Epithelial cell of proximal tubule (primary cell): ENCODE data around the gene TFEB. TPM values are rescaled to one million over a fixed set of nuclear protein-coding genes. Genes with fewer than 3 reads are reported as not detected.

Source experiments
- DNase-seq: peaks from one replicate; pipeline ENCODE4 v3.0.0-alpha.2; 2011; ENCODE audit warnings: low read depth
- H3K4me3 ChIP-seq: 2 replicates; pipeline ENCODE4 v1.5.1; 2011; ENCODE audit warnings: low read depth, mild to moderate bottlenecking, low read length
- total RNA-seq: library from RNA; depleted of rRNA; stranded (reverse); fragments of >200 nt; gene quantifications from 2 replicates; pipeline ENCODE4 v1.2.3, GENCODE V29; 2015
- TF ChIP-seq, protein P1 (sequence below): conservative IDR thresholded peaks from 2 replicates; pipeline ENCODE4 v1.5.1; 2012; ENCODE audit warnings: low read depth, mild to moderate bottlenecking, low read length

TFEB gene
- total RNA-seq, 1 donor from 2014 or later, result 3.3 TPM

DNA sequence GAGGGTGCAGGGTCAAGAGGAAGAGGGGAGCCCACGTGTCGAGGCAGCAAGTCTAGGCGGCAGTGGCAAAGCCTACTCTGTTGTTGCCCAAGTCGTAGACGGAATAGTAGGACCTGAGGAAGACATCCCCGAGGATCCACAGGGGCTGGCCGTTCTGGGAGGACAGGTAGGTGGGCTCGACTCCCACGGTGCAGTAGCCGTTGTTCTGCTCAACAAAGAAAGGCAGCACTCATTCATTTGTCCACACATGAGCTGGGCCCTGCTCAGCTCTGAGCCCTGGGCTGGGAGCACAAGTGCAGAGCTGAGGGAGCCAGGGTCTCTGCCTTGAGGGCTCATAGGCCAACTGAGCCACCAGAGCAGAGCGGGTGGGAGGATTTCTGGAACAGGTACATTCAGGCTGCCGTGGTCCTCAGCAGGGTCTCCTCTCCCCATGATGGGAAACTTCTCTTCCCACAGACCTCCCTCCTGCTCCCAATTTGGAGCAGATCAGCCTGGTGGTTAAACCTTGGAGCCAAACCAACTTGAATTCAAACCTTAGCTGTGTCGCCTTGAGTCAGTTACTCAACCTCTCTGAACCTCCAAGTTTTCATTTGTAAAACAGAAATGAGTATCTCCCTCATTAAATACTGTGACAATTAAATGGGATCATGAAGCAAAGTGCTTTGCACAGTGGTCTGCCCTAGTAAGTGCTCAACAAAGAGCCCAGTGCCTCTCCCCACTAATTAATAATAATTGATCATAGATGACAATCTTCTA, 1.6 kb upstream of the TFEB start:
- TF ChIP-seq, protein P1, sequence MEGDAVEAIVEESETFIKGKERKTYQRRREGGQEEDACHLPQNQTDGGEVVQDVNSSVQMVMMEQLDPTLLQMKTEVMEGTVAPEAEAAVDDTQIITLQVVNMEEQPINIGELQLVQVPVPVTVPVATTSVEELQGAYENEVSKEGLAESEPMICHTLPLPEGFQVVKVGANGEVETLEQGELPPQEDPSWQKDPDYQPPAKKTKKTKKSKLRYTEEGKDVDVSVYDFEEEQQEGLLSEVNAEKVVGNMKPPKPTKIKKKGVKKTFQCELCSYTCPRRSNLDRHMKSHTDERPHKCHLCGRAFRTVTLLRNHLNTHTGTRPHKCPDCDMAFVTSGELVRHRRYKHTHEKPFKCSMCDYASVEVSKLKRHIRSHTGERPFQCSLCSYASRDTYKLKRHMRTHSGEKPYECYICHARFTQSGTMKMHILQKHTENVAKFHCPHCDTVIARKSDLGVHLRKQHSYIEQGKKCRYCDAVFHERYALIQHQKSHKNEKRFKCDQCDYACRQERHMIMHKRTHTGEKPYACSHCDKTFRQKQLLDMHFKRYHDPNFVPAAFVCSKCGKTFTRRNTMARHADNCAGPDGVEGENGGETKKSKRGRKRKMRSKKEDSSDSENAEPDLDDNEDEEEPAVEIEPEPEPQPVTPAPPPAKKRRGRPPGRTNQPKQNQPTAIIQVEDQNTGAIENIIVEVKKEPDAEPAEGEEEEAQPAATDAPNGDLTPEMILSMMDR, result no peak
- DNase-seq, result no peak
- no peak overlapping the region for H3K4me3 ChIP-seq

DNA sequence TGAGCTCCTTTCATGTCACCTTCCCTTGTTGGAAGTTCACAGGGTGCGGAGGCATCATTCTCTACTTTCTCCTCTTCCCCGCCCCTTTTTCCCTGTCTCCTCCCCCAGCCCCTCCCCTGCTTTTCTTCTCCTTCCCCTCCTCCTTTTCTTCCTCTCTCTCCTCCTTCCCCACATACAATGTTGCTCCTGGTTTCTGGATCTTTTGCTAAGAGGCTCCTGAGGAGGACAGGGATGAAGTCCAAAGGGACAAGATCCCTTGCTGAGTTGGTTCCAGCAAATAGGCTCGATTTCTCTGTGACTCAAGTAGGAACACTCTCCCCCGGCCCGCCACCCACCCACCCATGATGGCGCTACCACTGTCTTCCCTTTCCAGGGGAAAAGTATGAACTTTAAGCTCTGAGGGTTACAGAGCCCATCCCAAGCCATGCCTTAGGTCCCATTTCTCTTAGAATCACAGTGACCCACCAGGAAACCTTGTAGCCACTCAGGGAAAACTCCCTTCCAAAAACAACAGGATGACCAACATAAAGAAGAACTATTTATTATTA, 852 bp upstream of the TFEB start:
- H3K4me3 ChIP-seq, result peak overlapping the region; percentile 39
- TF ChIP-seq, protein P1, result no peak
- no peak for DNase-seq

DNA sequence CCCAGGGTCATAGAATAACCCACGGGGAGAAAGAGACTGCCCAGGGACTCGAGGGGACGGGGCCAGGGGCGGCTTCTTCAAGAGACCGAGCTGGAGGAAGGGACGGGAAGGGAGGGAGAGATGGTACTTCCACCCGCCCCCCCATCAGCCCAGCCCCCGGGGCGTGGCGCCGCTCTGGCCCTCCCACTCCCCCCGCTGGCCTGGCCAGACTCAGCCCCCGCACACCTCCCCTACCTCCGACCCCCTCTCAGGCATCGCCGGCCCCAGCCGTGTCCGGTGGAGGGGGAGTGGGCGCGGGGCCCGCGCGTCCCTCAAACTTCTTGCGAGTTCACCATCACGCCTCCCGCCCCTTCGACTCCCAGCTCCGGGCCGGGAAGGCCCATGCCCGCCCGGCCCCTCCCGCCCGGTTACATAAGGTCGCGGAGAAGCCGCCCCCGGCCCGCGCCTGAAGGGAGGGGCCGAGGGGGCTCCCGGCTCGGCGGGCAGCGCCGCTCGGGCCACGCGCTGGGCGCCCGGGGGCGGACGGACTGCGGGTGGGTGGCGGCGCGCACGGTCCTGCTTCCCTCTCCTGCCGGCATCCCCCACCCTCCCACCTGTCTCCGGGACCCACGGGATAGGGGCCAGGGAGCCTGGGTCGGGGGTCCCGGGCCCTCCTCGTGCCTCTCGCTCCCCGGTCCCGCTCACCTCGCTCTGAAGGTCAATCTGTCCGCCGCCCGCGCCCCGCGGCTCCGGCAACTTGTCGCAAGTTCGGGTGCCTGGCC, 562 bp downstream of the TFEB start:
- no peak for DNase-seq
- TF ChIP-seq, protein P1, result no peak
- H3K4me3 ChIP-seq, result peak overlapping the region; percentile 81

DNA sequence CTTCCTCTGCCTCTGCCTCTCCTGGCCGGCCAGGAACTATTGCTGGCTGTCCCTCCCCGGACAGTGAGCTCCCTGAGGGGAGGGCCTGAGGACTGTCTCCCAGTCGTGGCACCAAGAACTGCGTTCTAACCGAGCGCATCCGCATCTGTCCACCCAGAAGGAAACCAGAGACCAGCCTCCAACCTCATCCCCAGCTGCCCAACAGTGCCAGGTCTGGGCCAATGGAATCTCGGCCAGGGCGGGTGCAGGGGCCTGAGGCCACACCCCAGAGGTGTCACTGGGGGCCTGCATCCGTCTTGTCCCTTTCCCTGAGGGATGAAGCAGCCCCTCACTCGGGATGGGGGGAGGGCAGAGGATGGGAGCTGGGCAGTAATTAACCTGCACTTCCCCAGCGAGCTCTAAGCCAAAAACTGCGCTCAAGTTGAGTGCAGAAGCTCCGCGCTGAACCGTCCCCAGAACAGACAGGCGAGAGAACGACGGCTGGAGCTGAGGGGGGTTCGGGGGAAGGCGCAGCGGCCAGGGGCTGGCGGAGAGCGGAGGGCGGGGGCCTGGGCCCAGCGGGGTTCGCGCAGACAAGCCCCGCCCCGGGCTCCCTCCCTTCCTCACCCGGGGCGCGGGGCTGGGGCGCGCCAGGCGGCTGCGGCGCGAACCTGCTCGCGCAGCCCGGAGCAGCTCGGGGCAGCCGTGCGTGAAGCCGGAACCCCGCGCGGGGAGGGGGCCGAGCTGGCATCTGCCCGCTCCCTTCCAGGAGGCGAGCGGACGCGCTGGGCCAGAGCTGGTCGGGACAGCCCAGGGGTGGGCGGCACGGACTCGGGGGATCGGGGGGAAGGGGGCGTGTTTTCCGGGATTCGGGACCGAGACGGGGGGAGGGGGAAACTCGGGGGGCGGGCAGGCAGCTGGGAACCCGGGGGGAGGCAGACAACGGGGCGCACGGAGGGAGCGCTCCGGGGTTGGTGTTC, 1.4 kb downstream of the TFEB start:
- no peak for DNase-seq
- H3K4me3 ChIP-seq, result peak overlapping the region; percentile 81
- TF ChIP-seq, protein P1, result no peak

DNA sequence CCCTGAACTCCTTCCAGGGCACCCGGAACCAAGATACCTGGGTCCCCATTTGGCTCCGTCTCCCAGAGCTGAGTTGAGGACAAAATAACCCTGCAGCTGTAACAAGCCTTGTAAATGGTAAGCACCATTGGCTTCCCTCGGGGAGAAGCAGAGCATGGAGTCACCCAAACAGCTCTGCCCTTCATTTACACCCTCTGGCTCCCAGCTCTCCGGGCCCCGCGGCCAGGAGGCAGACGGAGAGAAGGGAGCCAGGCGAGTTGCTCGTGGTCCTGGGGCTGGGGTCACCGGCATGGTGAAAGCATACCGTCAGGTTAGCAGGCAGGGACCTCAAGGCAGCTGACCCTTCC, 2.1 kb downstream of the TFEB start:
- TF ChIP-seq, protein P1, result no peak
- DNase-seq, result no peak
- H3K4me3 ChIP-seq, result peak overlapping the region; percentile 81

DNA sequence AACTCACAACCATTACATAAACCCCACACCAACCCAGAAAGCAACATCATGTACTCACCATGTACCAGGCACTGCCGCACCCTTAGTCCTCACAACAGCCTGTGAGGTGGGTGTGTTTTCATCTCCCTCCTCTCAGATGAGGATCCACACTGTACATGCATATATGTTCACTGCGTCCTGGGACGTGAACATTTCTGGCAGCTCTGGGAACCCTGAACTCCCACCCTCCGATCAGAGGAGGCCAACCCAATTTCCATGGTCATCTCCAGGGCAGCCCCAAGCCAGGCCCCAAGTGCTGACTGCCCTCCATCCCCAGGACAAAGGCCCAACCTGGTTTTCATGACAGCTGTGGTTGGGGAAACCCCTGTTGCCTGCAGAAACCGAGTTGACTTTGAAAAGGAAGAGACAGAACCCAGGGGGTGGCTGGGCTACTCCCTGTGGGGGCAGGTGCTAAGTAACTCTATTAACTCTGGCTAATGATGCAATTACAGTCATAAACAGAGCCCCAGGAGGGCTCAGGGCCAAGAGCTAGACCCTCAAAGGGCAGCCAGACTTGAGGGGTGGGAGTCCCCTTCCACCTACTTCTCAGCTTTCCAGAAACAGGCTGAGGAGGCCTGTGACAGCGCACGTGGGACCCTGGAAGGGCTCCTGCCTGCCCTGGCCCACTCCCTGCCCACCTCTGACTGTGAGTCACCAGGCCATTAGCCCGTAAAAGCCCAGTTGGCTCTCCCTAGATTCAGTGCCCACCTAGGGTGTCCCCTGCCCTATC, 2.6 kb downstream of the TFEB start:
- H3K4me3 ChIP-seq, result peak overlapping the region; percentile 81
- DNase-seq, result no peak
- TF ChIP-seq, protein P1, result no peak
